NCI-H2227 (cell line): ENCODE results near the gene SHROOM3.

Experiments used
- DNase-seq: peaks from one replicate; lab custom pipeline; 2025; ENCODE audit not compliant: unreplicated experiment; lab: John Stamatoyannopoulos, UW

The SHROOM3 gene

GRCh38 chr4:76740192-76740591 is 305.2 kb downstream of the SHROOM3 start:
- DNase-seq, result no peak

- DNase-seq, result no peak
These were observed 306.0 kb downstream of the SHROOM3 start for GRCh38 chr4:76740866-76741662.

GRCh38 chr4:76741663-76742020 is 306.6 kb downstream of the SHROOM3 start:
- no peak for DNase-seq

- no peak for DNase-seq
These were observed 309.4 kb downstream of the SHROOM3 start for GRCh38 chr4:76744241-76744921.

- no peak for DNase-seq
These were observed 310.2 kb downstream of the SHROOM3 start for GRCh38 chr4:76745240-76745639.

GRCh38 chr4:76747563-76747962 is 312.5 kb downstream of the SHROOM3 start:
- peak; percentile 37 for DNase-seq

GRCh38 chr4:76748649-76749048 is 313.6 kb downstream of the SHROOM3 start:
- DNase-seq, result peak; percentile 33

- DNase-seq, result no peak
These were observed 314.3 kb downstream of the SHROOM3 start for GRCh38 chr4:76749355-76749754.

GRCh38 chr4:76750716-76751115 is 315.7 kb downstream of the SHROOM3 start:
- DNase-seq, result no peak

GRCh38 chr4:76751612-76752343 is 316.7 kb downstream of the SHROOM3 start:
- no peak for DNase-seq

- DNase-seq, result no peak
These were observed 318.0 kb downstream of the SHROOM3 start for GRCh38 chr4:76752861-76753501.

GRCh38 chr4:76753814-76754213 is 318.8 kb downstream of the SHROOM3 start:
- no peak for DNase-seq

- no peak for DNase-seq
These were observed 319.4 kb downstream of the SHROOM3 start for GRCh38 chr4:76754439-76754838.

- no peak for DNase-seq
These were observed 320.7 kb downstream of the SHROOM3 start for GRCh38 chr4:76755756-76756155.

GRCh38 chr4:76756416-76756815 is 321.4 kb downstream of the SHROOM3 start:
- DNase-seq, result no peak

- DNase-seq, result no peak
These were observed 322.4 kb downstream of the SHROOM3 start for GRCh38 chr4:76757418-76757939.

- DNase-seq, result peak; percentile 53
These were observed 323.4 kb downstream of the SHROOM3 start for GRCh38 chr4:76758290-76758882.

- no peak for DNase-seq
These were observed 324.0 kb downstream of the SHROOM3 start for GRCh38 chr4:76758996-76759395.

GRCh38 chr4:76760193-76760592 is 325.2 kb downstream of the SHROOM3 start:
- DNase-seq, result no peak
